DOHH2 (cell line): Measurements from ENCODE around the gene ATP6V1E1.
"Not testable (repeated sequence)": the region's sequence is repeated elsewhere in the genome, so short reads cannot be mapped to it uniquely, and the experiment has no call there.

Source experiments
- EZH2phosphoT487 ChIP-seq: fragments of 200-600 bp; sonication (generic); IDR thresholded peaks from 2 replicates; pipeline ENCODE4 v1.6.1; 2017; ENCODE audit warnings: borderline replicate concordance, mild to moderate bottlenecking, antibody characterized with exemption, low read length, moderate library complexity, mixed read lengths
- TF ChIP-seq, protein P1 (sequence below): fragments of 200-600 bp; sonication (generic); IDR thresholded peaks from one replicate; pipeline ENCODE4 v1.5.1; 2014; ENCODE audit warnings: antibody characterized with exemption, mild to moderate bottlenecking, low read depth, low read length; ENCODE audit not compliant: poor library complexity, severe bottlenecking

DNA sequence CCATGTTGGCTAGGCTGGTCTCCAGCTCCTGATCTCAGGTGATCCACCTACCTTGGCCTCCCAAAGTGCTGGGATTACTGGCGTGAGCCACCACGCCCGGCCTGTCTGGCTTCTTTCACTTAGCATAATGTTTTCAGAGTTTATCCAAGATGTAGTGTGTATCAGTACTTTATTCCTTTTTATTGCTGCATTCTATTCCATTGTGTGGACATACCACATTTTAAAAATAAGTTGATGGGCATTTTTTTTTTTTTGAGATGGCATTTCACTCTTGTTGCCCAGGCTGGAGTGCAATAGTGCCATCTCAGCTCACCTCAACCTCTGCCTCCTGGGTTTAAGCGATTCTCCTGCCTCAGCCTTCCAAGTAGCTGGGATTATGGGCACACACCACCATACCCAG is 13.8 kb upstream of the ATP6V1E1 start:
- TF ChIP-seq, protein P1, sequence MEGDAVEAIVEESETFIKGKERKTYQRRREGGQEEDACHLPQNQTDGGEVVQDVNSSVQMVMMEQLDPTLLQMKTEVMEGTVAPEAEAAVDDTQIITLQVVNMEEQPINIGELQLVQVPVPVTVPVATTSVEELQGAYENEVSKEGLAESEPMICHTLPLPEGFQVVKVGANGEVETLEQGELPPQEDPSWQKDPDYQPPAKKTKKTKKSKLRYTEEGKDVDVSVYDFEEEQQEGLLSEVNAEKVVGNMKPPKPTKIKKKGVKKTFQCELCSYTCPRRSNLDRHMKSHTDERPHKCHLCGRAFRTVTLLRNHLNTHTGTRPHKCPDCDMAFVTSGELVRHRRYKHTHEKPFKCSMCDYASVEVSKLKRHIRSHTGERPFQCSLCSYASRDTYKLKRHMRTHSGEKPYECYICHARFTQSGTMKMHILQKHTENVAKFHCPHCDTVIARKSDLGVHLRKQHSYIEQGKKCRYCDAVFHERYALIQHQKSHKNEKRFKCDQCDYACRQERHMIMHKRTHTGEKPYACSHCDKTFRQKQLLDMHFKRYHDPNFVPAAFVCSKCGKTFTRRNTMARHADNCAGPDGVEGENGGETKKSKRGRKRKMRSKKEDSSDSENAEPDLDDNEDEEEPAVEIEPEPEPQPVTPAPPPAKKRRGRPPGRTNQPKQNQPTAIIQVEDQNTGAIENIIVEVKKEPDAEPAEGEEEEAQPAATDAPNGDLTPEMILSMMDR: not testable (repeated sequence)
- TF ChIP-seq EZH2phosphoT487: not testable (repeated sequence)
